Measurements from ENCODE around the gene PPP1R3C.

Gene PPP1R3C

GRCh38 chr10:91629715-91630549 is 2.9 kb downstream of the PPP1R3C start:
- DNase-seq (ENCODE audit: low spot score) = no peak

GRCh38 chr10:91628383-91628782 is 4.5 kb downstream of the PPP1R3C start:
- DNase-seq (ENCODE audit: low spot score) = no peak

DNA sequence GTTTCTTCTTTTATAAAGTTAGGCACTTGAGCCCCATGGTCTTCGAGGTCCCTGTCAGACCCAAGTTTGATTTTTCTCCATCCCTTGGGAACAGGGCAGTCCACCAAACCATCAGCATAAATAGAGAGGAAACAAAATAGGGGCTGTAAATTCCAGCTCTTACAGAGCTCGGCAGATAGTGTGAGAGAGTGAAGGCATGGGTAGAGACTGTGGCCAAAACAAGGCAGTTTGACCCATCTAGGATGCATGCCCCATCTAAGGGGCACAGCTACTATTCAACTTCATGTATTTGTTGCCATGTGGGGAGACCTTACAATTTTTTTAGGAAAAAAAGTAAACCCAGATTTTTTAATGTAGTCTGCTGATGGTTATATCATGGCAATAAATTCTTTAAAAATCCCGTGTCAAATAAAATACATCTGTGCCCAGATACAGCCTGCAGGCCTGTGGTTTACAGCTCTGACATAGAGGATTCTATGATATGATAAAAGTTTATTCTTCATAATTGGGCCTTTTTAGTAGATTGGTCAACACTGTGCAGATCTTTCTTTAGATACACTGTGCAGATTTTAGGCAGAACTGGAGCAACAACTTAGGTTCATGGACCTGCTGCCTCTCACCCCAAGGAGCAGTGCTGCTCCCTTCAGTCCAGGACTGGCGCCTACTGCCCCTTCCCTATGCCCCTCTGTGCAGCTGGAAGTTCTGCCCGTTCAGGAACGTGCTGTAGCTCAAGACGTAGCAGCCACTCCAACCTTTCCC is 5.3 kb downstream of the PPP1R3C start:
- no peak for DNase-seq (ENCODE audit: low spot score)

DNA sequence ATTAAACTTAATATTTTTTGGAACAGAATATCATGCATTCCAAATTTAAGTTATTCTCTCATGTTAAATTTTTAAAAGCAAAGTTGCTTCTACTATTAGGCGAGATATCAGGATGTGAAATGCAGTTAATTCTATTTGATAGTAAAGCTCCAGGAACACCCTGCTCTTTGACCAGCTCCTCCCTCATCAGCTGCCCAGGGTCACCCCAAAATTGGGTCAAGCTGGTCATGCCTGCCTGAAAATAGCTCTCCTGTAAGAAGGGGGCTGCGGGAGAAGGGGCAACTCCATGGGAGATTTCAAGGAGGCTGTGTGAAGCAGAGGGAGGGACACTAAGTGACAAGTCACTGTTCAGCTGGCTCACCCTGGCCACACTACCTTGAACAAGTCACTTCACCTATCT is 5.9 kb downstream of the PPP1R3C start:
- no peak for DNase-seq (ENCODE audit: low spot score)

DNA sequence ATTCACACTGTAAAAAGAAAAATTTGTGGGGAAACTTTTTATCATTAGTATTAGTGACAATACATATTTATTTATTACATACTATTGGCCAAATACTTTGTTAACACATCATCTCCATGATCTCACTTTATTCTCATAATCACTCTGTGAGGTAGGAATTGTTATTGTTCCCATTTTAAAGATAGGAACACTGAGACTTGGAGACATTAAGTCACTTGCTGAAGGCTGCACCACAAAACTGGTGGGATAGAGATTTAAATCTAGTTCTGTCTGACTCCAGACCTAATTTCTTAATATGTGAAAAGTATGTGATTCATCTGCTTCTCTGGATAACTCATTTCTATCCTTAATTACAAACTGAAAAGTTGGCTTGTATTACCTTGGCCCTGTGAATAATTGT is 8.2 kb downstream of the PPP1R3C start:
- no peak for DNase-seq (ENCODE audit: low spot score)

DNA sequence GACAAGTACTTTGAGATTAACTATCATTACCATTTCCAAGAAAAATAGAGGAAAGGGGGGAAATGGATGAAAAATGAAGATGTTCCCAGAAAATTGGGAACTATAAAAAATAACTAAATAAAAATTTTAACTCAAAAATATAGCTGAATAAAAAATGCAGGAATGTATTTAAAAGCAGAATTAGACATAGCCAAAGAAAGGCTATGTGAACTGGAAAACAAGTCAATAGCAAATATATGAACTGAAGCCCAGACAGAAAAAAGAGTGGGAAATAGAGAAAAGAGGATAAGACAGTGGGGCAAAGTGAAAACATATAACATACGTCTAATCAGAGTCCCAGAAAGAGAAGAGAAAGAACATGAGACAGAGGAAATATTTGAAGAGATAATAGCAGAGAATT is 10.3 kb downstream of the PPP1R3C start:
- DNase-seq (ENCODE audit: low spot score) = no peak

DNA sequence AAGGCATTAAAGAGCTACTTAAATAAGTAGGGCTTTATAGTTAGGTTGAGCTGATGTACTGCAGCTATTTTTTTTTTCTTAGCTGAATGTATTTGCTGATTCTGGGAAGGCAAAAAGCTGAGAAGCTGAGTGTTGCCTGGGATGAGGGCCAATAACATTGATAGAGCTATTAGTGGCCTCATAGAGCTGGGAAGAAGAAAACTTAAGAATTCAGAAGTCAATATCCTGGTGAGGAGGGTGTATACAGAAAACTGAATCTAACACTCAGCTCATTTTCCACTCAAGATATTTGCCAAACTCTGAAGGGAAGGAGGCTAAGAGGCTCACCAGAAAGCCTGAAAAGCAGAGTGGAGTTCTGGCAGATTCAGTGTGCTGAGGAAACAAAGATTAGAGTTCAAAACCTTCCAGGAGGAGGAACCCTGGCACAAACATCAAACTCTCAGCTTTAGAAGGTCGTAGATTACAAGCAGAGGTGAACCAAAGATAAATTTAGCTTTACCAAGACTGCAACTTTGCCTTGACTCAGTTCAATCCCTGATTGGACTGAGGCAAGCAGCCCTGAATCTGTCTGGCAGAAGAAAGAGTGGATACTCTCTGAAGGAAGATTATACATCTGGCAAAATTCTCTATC is 11.3 kb downstream of the PPP1R3C start:
- no peak for DNase-seq (ENCODE audit: low spot score)

GRCh38 chr10:91617072-91617609 is 15.7 kb downstream of the PPP1R3C start:
- no peak for DNase-seq (ENCODE audit: low spot score)

DNA sequence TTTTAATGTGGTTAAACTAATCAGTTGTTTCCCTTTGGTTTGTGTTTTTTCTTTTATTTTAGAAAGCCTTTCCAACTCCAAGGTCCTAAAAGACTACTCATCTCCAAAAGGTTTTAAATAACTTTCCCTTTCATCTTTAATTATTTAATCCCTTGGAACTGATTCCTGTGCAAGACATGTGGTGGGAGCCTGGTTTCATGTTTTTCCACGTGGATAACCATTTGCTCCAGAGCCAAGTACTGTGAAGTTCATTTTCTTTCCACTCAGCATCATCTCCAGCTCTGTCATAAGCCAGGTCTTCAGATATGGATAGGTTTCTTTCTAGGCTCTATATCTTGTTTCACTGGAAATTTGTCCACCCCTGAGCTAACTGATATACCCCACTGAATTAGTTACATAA is 16.7 kb downstream of the PPP1R3C start:
- DNase-seq (ENCODE audit: low spot score) = no peak

GRCh38 chr10:91614225-91614624 is 18.6 kb downstream of the PPP1R3C start:
- no peak for DNase-seq (ENCODE audit: low spot score)

GRCh38 chr10:91613411-91614187 is 19.3 kb downstream of the PPP1R3C start:
- no peak for DNase-seq (ENCODE audit: low spot score)

DNA sequence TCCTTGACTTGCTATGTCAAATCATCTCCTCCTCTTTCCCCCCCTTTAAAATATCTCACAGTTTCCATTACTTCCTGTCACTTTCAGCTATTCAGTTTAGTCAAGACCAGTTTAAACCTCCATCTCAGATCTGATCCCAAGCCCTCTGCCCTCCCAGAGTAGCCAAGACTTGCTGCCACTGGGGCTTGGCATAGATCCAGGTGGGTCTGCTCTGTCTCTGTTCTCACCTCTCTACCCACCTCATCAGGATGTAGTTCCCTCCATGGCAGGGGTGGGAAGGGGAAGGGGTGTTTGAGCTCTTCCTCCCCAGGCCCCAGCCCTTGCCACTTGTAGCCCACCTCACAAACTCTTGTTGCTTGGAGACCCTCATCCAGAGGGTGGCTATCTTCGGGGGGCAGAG is 22.0 kb downstream of the PPP1R3C start:
- no peak for DNase-seq (ENCODE audit: low spot score)

- DNase-seq (ENCODE audit: low spot score) = no peak
Observed at GRCh38 chr10:91610444-91610843, 22.4 kb downstream of the PPP1R3C start.

GRCh38 chr10:91607646-91608403 is 25.0 kb downstream of the PPP1R3C start:
- no peak for DNase-seq (ENCODE audit: low spot score)

GRCh38 chr10:91605968-91606367 is 26.9 kb downstream of the PPP1R3C start:
- DNase-seq (ENCODE audit: low spot score) = no peak

- DNase-seq (ENCODE audit: low spot score) = no peak
Observed at GRCh38 chr10:91604553-91605534, 28.0 kb downstream of the PPP1R3C start.

DNA sequence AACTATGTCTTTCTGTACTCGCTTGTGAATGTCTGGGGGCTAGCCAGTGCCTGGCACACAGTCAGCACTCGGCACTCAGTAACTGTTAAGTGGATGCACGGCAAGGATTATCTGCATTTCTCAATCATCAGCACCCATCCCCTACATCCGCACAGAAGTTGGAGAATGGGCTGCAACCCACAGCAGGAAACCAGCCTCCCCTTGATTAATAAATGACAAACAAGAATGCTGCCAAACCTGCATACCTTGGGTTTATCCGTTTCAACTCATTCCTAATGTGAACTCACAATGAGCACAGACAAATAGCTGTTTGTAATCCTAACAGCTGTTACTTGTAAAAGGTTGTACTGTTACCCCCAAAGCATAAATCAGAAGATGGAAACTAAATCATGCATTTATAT is 28.9 kb downstream of the PPP1R3C start:
- DNase-seq (ENCODE audit: low spot score) = no peak

DNA sequence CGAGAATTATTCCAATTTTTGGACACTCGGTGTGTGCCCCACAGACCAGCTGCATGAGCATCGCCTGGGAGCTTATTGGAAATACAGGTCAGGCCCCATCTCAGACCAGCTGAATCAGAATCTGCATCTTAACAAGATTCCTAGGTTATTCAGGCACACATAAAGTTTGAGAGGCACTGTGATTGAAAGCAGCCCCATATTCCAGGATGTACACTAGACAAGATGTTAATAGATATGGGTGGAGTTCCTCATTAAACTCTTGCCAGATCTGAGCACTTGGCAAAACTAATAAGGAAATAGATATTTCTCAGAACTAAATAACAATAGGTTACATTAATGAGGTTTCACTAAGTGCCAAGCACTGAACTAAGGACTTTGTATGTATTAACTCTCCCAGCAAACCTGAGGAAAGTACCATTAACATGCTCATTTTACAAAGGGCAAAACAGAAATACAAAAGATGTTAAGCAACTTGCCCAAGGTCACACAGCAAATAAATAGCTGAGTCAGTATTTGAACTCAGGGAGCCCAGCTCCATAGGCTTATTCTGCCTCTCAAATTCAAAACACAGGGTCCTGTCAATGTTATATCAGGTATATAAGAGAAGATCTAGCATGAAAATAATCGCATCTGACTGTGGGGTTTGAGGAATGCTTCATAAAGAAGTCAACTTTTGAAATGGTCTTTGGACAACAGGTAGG is 29.9 kb downstream of the PPP1R3C start:
- DNase-seq (ENCODE audit: low spot score) = no peak

- no peak for DNase-seq (ENCODE audit: low spot score)
Observed at GRCh38 chr10:91602449-91602848, 30.4 kb downstream of the PPP1R3C start.

Data from CD4-positive, alpha-beta T cell treated with Interleukin-2 at 100 ng/mL for 4 hours (primary cell).